ENCODE data around the gene LRIT1.

- TF ChIP-seq EP300 (IDR thresholded peaks at IDR 0.05) (no peak), CTCF (IDR thresholded peaks at IDR 0.05) (no peak)
These were observed 2.4 kb downstream of the LRIT1 start for GRCh38 chr10:84238909-84239308.
